Activated CD4-positive, alpha-beta memory T cell treated with anti-CD3 and anti-CD28 coated beads for 36 hours (primary cell): ENCODE measurements around the gene SCGB1C2. TPM values are rescaled to one million over a fixed set of nuclear protein-coding genes. Genes with fewer than 3 reads are reported as not detected.

Experiments
- CTCF ChIA-PET: fragments of 350-600 bp; sonication (Branson Sonifier 250); formaldehyde crosslinking; loops from one replicate; lab custom pipeline; 2021; ENCODE audit warnings: antibody characterized with exemption, inconsistent platforms; lab: Charles Lee
- POLR2A ChIA-PET: fragments of 350-600 bp; sonication (Branson Sonifier 250); formaldehyde crosslinking; loops from one replicate; lab custom pipeline; 2021; ENCODE audit warnings: antibody characterized with exemption; lab: Charles Lee
- DNase-seq: peaks from one replicate; pipeline ENCODE4 v3.0.0-alpha.2; 2020
- H3K27ac Mint-ChIP-seq: one replicate; pipeline ENCODE4 v1.8.0; 2021; ENCODE audit warnings: mixed read lengths
- H3K27me3 Mint-ChIP-seq: one replicate; pipeline ENCODE4 v1.8.0; 2021; ENCODE audit warnings: mixed read lengths
- H3K36me3 Mint-ChIP-seq: one replicate; pipeline ENCODE4 v1.8.0; 2021; ENCODE audit warnings: mixed read lengths
- H3K4me1 Mint-ChIP-seq: one replicate; pipeline ENCODE4 v1.8.0; 2021; ENCODE audit warnings: low read depth, mixed read lengths
- H3K4me3 Mint-ChIP-seq: one replicate; pipeline ENCODE4 v1.8.0; 2021; ENCODE audit warnings: mild to moderate bottlenecking, mixed read lengths
- H3K9me3 Mint-ChIP-seq: one replicate; pipeline ENCODE4 v1.8.0; 2021; ENCODE audit warnings: mixed read lengths
- intact Hi-C: fragments of 100-400 bp; cut with micrococcal nuclease; formaldehyde crosslinking; loops from one replicate; pipeline ENCODE4 v1.15.1; 2023
- total RNA-seq, 2 experiments: library from RNA; stranded (reverse); gene quantifications; one replicate each; pipeline ENCODE4 v1.2.3, GENCODE V29; 2021

The SCGB1C2 gene
- total RNA-seq, 2 experiments from 2014 or later = not detected

DNA sequence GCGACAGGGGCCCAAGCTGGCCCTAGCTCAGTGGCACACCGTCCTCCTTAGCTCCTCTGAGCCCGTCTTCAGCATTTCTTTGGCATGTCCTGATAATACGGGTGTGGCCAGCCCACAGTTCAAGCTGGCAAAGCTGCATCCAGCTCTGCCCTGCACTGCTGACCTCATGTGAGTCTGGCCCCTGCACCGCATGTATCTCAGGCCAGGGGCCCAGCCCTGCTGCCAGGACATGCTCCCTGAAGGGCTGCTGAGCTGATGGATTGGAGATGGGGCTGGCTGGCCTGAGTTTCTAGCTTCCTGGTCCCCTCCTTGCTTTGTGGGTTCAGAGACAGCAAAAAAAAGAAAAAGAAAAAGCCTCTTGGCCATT, 41.7 kb downstream of the SCGB1C2 start:
- peaks cover 26% of the 10 kb centered on the region for H3K27me3 Mint-ChIP-seq
- no peaks in the 10 kb centered on the region for H3K9me3 Mint-ChIP-seq
- ChIA-PET POLR2A (no interaction called here), CTCF (no interaction called here)
- H3K4me3 Mint-ChIP-seq = no peak overlapping the region
- intact Hi-C loops = no loop called here
- H3K36me3 Mint-ChIP-seq = no peaks in the 10 kb centered on the region
- H3K27ac Mint-ChIP-seq = no peak overlapping the region
- no peaks in the 10 kb centered on the region for H3K4me1 Mint-ChIP-seq
- no peak for DNase-seq

- H3K36me3 Mint-ChIP-seq = no peaks in the 10 kb centered on the region
Observed at GRCh38 chr17:179781-180380, 42.5 kb downstream of the SCGB1C2 start.

DNA sequence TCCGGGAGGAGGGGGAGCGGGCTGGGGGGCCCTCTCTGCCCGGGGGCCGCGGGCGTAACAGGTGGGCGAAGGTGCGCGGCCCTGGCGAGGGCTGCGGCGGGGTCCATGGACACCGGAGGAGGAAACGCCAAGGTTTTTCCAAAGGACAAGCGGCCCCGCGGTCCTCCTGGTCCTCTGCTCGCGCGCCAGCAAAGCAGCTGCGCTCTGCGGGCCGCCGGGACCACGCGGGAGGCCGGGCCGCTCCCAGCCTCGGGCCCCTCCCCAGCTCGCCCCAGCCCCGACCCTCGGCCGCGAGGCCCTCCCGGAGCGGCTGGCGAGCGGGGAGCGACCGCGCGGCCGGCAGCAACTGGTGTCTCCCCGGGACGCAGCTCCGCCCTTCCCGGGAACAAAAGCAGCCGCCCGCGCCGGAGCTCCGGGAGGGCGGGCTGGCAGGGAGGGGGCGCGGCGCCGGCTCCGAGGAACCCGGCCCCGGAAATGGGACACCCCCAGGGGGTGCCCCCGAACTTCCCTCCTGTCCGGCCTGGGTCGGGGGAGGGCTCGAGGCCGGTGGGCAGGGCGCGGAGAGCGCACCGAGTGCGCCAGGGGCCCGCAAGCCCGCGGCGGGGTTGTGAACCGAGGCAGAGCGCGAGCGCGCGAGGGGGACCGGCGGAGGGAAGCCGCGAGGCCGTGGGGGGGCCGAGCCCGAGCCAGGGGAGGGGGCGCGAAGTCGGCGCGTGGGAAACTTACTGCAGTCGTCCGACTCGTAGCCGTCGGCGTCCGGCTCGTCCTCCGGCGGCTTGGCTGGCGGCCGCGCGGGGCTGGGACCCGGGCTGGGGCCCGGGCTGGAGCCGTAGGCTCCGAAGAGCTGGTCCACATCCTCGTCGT, 43.2 kb downstream of the SCGB1C2 start:
- ChIA-PET CTCF (no interaction called here), POLR2A (no interaction called here)
- Mint-ChIP-seq H3K4me1 (peaks cover 4% of the 10 kb centered on the region), H3K27me3 (peaks cover 33% of the 10 kb centered on the region), H3K4me3 (no peak overlapping the region), H3K9me3 (no peaks in the 10 kb centered on the region), H3K36me3 (no peaks in the 10 kb centered on the region), H3K27ac (no peak overlapping the region)
- no peak for DNase-seq
- intact Hi-C loops = no loop called here

More at GRCh38 chr17:179781-180380, 42.5 kb downstream of the SCGB1C2 start:
- CTCF ChIA-PET = no interaction called here
- H3K4me1 Mint-ChIP-seq = no peaks in the 10 kb centered on the region
- H3K27ac Mint-ChIP-seq = no peak overlapping the region
- no peaks in the 10 kb centered on the region for H3K9me3 Mint-ChIP-seq
- H3K27me3 Mint-ChIP-seq = peaks cover 32% of the 10 kb centered on the region
- intact Hi-C loops = no loop called here
- POLR2A ChIA-PET = no interaction called here
- DNase-seq = no peak
- no peak overlapping the region for H3K4me3 Mint-ChIP-seq

- intact Hi-C loops = no loop called here
- no peak within 1 kb of the TSS for H3K27ac Mint-ChIP-seq
- H3K4me3 Mint-ChIP-seq = peak within 1 kb of the TSS; percentile 23
- DNase-seq = peak; percentile 26
- ChIA-PET POLR2A (no interaction called here), CTCF (no interaction called here)
- peaks cover 37% of the 10 kb centered on the region for H3K27me3 Mint-ChIP-seq
- peaks cover 6% of the 10 kb centered on the region for H3K4me1 Mint-ChIP-seq
- H3K9me3 Mint-ChIP-seq = no peaks in the 10 kb centered on the region
- H3K36me3 Mint-ChIP-seq = no peaks in the 10 kb centered on the region
Observed at GRCh38 chr17:181245-182049, 44.1 kb downstream of the SCGB1C2 start, which contains the start of gene DOC2B. TSS of gene DOC2B (minus strand) at chr17:181650. CDS start at chr17:181479, 171 bp downstream.

GRCh38 chr17:182050-182751, 44.8 kb downstream of the SCGB1C2 start:
- H3K36me3 Mint-ChIP-seq = no peaks in the 10 kb centered on the region
- H3K27ac Mint-ChIP-seq = no peak overlapping the region
- H3K4me1 Mint-ChIP-seq = peaks cover 6% of the 10 kb centered on the region
- intact Hi-C loops = no loop called here
- no peaks in the 10 kb centered on the region for H3K9me3 Mint-ChIP-seq
- CTCF ChIA-PET = no interaction called here
- DNase-seq = no peak
- POLR2A ChIA-PET = no interaction called here
- H3K27me3 Mint-ChIP-seq = peaks cover 39% of the 10 kb centered on the region
- H3K4me3 Mint-ChIP-seq = peak overlapping the region; percentile 23

GRCh38 chr17:183021-183420, 45.7 kb downstream of the SCGB1C2 start:
- no peaks in the 10 kb centered on the region for H3K36me3 Mint-ChIP-seq
- DNase-seq = no peak
- intact Hi-C loops = no loop called here
- no peaks in the 10 kb centered on the region for H3K9me3 Mint-ChIP-seq
- H3K27me3 Mint-ChIP-seq = peaks cover 38% of the 10 kb centered on the region
- no peak overlapping the region for H3K4me3 Mint-ChIP-seq
- POLR2A ChIA-PET = no interaction called here
- H3K4me1 Mint-ChIP-seq = peaks cover 6% of the 10 kb centered on the region
- CTCF ChIA-PET = no interaction called here
- no peak overlapping the region for H3K27ac Mint-ChIP-seq

- intact Hi-C loops = no loop called here
- no peaks in the 10 kb centered on the region for H3K9me3 Mint-ChIP-seq
- peaks cover 30% of the 10 kb centered on the region for H3K27me3 Mint-ChIP-seq
- ChIA-PET POLR2A (no interaction called here), CTCF (no interaction called here)
- peaks cover 6% of the 10 kb centered on the region for H3K4me1 Mint-ChIP-seq
- no peak overlapping the region for H3K4me3 Mint-ChIP-seq
- peak; percentile 55 for DNase-seq
- peak overlapping the region; percentile 9 for H3K27ac Mint-ChIP-seq
- no peaks in the 10 kb centered on the region for H3K36me3 Mint-ChIP-seq
Observed at GRCh38 chr17:185445-186138, 48.2 kb downstream of the SCGB1C2 start.

- POLR2A ChIA-PET = no interaction called here
- no peak overlapping the region for H3K27ac Mint-ChIP-seq
- intact Hi-C loops = no loop called here
Observed at GRCh38 chr17:187130-187529, 49.8 kb downstream of the SCGB1C2 start.

More at GRCh38 chr17:187130-187529, 49.8 kb downstream of the SCGB1C2 start:
- no peak for DNase-seq
- CTCF ChIA-PET = no interaction called here
- Mint-ChIP-seq H3K9me3 (no peaks in the 10 kb centered on the region), H3K27me3 (peaks cover 26% of the 10 kb centered on the region), H3K4me1 (peaks cover 6% of the 10 kb centered on the region), H3K4me3 (no peak overlapping the region), H3K36me3 (no peaks in the 10 kb centered on the region)

Other genes starting within 250 kb of the SCGB1C2 start
- under 1 TPM; 0.02 to 0.12 TPM for gene DOC2B, start 44.1 kb downstream of the SCGB1C2 start, total RNA-seq
- 1 to 10 TPM; 1.7 to 3.0 TPM for gene RPH3AL, start 215.2 kb downstream of the SCGB1C2 start, total RNA-seq